HepG2 (cell line): Measurements from ENCODE around the gene LPIN3. TPM values are rescaled to one million over a fixed set of nuclear protein-coding genes. Genes with fewer than 3 reads are reported as not detected.
A peak's percentile ranks its signal among the peaks of the same experiment; 100 is the strongest.

Experiments used
- BORCS8-MEF2B ChIP-seq: sonication (generic); formaldehyde crosslinking; IDR thresholded peaks from 2 replicates; pipeline ENCODE4 v1.8.0; 2022; ENCODE audit warnings: mild to moderate bottlenecking, missing genetic modification reagents
- CHD4 ChIP-seq: fragments of 200-600 bp; sonication (generic); IDR thresholded peaks from 2 replicates; pipeline ENCODE4 v1.7.0; 2017; ENCODE audit warnings: mild to moderate bottlenecking, low read length, borderline replicate concordance
- ELF4 ChIP-seq: sonication (generic); formaldehyde crosslinking; IDR thresholded peaks from 2 replicates; pipeline ENCODE4 v1.5.0; 2020; ENCODE audit warnings: missing genetic modification reagents, mild to moderate bottlenecking, moderate library complexity, borderline replicate concordance
- GPN1 ChIP-seq: sonication (generic); formaldehyde crosslinking; IDR thresholded peaks from 2 replicates; pipeline ENCODE4 v1.5.1; 2020; ENCODE audit warnings: missing genetic modification reagents, borderline replicate concordance
- KLF16 ChIP-seq, 2 experiments: sonication (generic) in 1 of 2; formaldehyde crosslinking in 1 of 2; IDR thresholded peaks; 2 replicates each; pipeline versions ENCODE4 v1.6.1 to v1.8.0; 2016 to 2023; ENCODE audit warnings: missing genetic modification reagents in 2 of 2, missing compliant biosample characterization in 1 of 2
- MAFG ChIP-seq: sonication (generic); formaldehyde crosslinking; IDR thresholded peaks from 2 replicates; pipeline ENCODE4 v1.5.1; 2020; ENCODE audit warnings: mild to moderate bottlenecking, missing genetic modification reagents
- MED8 ChIP-seq: sonication (generic); formaldehyde crosslinking; IDR thresholded peaks from 2 replicates; pipeline ENCODE4 v1.8.1; 2023; ENCODE audit warnings: mild to moderate bottlenecking, missing genetic modification reagents; ENCODE audit not compliant: insufficient replicate concordance
- TAF1 ChIP-seq: sonication (generic); formaldehyde crosslinking; IDR thresholded peaks from 2 replicates; pipeline ENCODE4 v1.4.0; 2020; ENCODE audit warnings: missing genetic modification reagents
- ZNF333 ChIP-seq: sonication (generic); formaldehyde crosslinking; IDR thresholded peaks from 2 replicates; pipeline ENCODE4 v1.4.0; 2020; ENCODE audit warnings: mild to moderate bottlenecking, missing genetic modification reagents, borderline replicate concordance
- ZNF678 ChIP-seq: sonication (generic); formaldehyde crosslinking; IDR thresholded peaks from 2 replicates; pipeline ENCODE4 v1.4.0; 2020; ENCODE audit warnings: mild to moderate bottlenecking, missing genetic modification reagents
- polyA plus RNA-seq, 8 experiments: library from polyadenylated mRNA; depleted of rRNA in 3 of 8; stranded (reverse) in 7 of 8; unstranded in 1 of 8; fragments of >200 nt; fragmentation: Illumina TruSeq in 4 of 8; extraction: Trizol in 4 of 8; gene quantifications; 2 replicates each; pipeline versions ENCODE4 v1.2.1 to v1.2.3, GENCODE V29; 2011 to 2016; ENCODE audit warnings: low read depth in 4 of 8, missing spikeins in 1 of 8, mixed read lengths in 1 of 8; ENCODE audit not compliant: insufficient read depth in 1 of 8
- total RNA-seq, 5 experiments: library from RNA; depleted of rRNA; stranded (reverse); fragments of >200 nt; fragmentation: Illumina TruSeq; extraction: Trizol; gene quantifications; 2 replicates each; pipeline ENCODE4 v1.2.3, GENCODE V29; 2016; ENCODE audit warnings: low read depth in 1 of 5
- TF ChIP-seq, protein P1 (sequence below): sonication (generic); formaldehyde crosslinking; IDR thresholded peaks from 2 replicates; pipeline ENCODE4 v1.4.0; 2020; ENCODE audit warnings: missing genetic modification reagents, mild to moderate bottlenecking, borderline replicate concordance
- TF ChIP-seq, protein P2 (sequence below): IDR thresholded peaks from 2 replicates; pipeline ENCODE4 v1.6.1; 2018; ENCODE audit warnings: missing genetic modification reagents, mild to moderate bottlenecking, missing compliant biosample characterization
- TF ChIP-seq, protein P3 (sequence below): sonication (generic); formaldehyde crosslinking; IDR thresholded peaks from 2 replicates; pipeline ENCODE4 v1.5.0; 2020; ENCODE audit warnings: missing genetic modification reagents
- TF ChIP-seq, protein P4 (sequence below): conservative IDR thresholded peaks from 2 replicates; pipeline ENCODE4 v1.6.1; 2018; ENCODE audit warnings: missing genetic modification reagents

LPIN3 gene
- total and polyA plus RNA-seq, 2 of the 13 experiments (the other 11 are each of a cell fraction or from before 2014, with no cell fraction given): 14.2 to 28.6 TPM

DNA sequence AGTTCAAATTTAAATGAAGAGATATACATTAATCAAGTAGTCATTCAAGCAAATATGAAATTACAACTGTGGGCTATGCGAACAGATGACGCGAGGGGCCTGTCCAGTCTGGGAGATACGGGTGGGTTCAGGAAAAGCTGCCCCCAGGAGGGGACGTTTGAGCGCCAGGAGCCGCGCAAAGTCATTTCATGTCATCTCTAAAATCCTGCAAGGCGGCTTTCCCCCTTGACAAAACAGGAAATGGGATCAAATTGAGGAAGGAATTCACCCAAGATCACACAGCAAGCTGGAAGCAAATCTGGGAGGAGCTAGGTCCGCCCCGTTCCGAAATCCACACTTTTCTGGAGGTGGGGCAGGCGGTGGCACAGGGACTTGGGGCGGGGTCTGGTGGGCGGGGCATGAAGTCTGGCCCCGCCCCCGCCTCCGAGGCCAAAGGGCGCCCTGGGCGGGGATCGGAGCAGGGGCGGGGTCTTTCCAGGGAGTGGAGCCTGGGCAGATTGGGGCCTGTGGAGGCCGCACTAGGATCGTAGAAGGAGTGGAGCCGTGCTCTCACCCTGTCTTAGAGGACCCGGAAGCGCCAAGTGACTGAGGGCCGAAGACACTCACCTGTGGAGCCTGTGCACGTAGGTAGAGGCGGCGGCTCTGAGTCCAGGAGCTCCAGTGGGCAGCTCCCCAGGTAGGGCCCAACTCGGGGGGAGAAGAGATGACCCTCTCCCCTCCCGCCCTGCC is at the start of gene LPIN3 (continued):
- TF ChIP-seq, protein P1, sequence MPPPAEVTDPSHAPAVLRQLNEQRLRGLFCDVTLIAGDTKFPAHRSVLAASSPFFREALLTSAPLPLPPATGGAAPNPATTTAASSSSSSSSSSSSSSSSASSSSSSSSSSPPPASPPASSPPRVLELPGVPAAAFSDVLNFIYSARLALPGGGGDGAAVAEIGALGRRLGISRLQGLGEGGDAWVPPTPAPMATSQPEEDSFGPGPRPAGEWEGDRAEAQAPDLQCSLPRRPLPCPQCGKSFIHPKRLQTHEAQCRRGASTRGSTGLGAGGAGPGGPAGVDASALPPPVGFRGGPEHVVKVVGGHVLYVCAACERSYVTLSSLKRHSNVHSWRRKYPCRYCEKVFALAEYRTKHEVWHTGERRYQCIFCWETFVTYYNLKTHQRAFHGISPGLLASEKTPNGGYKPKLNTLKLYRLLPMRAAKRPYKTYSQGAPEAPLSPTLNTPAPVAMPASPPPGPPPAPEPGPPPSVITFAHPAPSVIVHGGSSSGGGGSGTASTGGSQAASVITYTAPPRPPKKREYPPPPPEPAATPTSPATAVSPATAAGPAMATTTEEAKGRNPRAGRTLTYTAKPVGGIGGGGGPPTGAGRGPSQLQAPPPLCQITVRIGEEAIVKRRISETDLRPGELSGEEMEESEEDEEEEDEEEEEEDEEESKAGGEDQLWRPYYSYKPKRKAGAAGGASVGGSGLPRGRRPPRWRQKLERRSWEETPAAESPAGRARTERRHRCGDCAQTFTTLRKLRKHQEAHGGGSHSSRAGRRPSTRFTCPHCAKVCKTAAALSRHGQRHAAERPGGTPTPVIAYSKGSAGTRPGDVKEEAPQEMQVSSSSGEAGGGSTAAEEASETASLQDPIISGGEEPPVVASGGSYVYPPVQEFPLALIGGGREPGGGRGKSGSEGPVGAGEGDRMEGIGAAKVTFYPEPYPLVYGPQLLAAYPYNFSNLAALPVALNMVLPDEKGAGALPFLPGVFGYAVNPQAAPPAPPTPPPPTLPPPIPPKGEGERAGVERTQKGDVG: peak; percentile 53; the same call in 1 of the 2 replicates
- no peak for TF ChIP-seq MAFG (CRISPR knock-in tag)
- TF ChIP-seq ZNF678 (CRISPR knock-in tag): no peak; the same call in 1 of the 2 replicates
- no peak for TF ChIP-seq BORCS8-MEF2B
- TF ChIP-seq TAF1 (CRISPR knock-in tag): peak; percentile 72
- TF ChIP-seq GPN1 (CRISPR knock-in tag): no peak
- peak; percentile 89 for TF ChIP-seq CHD4
- TF ChIP-seq, protein P2, sequence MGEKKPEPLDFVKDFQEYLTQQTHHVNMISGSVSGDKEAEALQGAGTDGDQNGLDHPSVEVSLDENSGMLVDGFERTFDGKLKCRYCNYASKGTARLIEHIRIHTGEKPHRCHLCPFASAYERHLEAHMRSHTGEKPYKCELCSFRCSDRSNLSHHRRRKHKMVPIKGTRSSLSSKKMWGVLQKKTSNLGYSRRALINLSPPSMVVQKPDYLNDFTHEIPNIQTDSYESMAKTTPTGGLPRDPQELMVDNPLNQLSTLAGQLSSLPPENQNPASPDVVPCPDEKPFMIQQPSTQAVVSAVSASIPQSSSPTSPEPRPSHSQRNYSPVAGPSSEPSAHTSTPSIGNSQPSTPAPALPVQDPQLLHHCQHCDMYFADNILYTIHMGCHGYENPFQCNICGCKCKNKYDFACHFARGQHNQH (CRISPR knock-in tag): peak; percentile 87
- no peak for TF ChIP-seq MED8 (CRISPR knock-in tag)
- no peak for TF ChIP-seq ZNF333
- TF ChIP-seq, protein P3, sequence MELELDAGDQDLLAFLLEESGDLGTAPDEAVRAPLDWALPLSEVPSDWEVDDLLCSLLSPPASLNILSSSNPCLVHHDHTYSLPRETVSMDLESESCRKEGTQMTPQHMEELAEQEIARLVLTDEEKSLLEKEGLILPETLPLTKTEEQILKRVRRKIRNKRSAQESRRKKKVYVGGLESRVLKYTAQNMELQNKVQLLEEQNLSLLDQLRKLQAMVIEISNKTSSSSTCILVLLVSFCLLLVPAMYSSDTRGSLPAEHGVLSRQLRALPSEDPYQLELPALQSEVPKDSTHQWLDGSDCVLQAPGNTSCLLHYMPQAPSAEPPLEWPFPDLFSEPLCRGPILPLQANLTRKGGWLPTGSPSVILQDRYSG: no peak; the same call in 1 of the 2 replicates
- no peak for TF ChIP-seq ELF4 (CRISPR knock-in tag)
- peak in 1 of 2 experiments; percentile 66; a peak in 2 of 4 replicates for TF ChIP-seq KLF16 (CRISPR knock-in tag; IDR thresholded peaks at IDR 0.05)
- TF ChIP-seq, protein P4, sequence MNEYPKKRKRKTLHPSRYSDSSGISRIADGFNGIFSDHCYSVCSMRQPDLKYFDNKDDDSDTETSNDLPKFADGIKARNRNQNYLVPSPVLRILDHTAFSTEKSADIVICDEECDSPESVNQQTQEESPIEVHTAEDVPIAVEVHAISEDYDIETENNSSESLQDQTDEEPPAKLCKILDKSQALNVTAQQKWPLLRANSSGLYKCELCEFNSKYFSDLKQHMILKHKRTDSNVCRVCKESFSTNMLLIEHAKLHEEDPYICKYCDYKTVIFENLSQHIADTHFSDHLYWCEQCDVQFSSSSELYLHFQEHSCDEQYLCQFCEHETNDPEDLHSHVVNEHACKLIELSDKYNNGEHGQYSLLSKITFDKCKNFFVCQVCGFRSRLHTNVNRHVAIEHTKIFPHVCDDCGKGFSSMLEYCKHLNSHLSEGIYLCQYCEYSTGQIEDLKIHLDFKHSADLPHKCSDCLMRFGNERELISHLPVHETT (CRISPR knock-in tag): no peak; the same call in 1 of the 2 replicates
- TF ChIP-seq, all 625 proteins: peak for 237
